ENCODE measurements around the gene SFT2D1. TPM values are rescaled to one million over a fixed set of nuclear protein-coding genes. Genes with fewer than 3 reads are reported as not detected.
A peak's percentile ranks its signal among the peaks of the same experiment; 100 is the strongest.
"Not testable (repeated sequence)": the region's sequence is repeated elsewhere in the genome, so short reads cannot be mapped to it uniquely, and the experiment has no call there.

SFT2D1 gene
- 62.4 and 105 TPM in 2 replicates for total RNA-seq

DNA sequence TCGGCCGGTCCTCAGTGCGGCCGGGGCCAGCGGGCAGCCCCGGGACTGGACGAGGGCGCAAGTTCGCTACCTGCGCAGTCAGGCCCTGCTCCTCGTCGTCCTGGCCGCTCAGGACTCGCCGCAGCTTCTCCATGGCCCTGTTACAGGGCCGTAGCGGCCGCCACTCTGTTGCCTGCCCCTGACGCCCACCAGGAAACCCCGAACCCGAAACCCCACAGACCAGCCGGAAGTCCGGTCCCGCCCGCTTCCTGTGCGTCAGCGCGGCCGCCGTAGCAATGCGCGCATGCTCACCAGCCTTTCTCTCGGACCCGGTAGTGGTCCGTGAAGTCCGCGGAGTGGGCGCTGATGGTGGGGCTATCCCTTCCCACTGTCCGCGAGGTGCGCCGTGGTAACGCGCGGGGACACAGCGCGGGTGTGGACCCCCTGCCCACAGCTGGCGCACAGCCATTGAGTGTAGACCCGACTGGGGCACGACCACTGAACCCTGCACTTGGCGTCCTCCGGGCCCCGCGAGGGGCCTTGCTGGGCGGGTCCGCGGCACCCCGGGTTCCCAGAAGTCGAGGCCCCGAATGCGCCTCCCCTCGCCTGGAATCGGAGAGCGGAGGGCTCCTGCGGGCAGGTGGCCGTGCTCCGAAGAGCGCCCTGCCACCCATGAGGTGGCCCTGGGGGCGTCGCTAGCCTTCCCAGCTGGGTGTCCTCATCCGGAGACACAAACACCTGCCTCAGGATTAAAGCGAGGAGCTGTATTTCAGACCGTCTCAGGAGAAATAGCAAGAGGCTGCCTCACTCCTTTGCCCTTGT lies at the start of gene SFT2D1:
TSS of gene SFT2D1 (minus strand) at position 197 of the 801 bp plus-strand sequence. CDS start at position 133, 64 bp downstream.
- TF ChIP-seq, protein P1, sequence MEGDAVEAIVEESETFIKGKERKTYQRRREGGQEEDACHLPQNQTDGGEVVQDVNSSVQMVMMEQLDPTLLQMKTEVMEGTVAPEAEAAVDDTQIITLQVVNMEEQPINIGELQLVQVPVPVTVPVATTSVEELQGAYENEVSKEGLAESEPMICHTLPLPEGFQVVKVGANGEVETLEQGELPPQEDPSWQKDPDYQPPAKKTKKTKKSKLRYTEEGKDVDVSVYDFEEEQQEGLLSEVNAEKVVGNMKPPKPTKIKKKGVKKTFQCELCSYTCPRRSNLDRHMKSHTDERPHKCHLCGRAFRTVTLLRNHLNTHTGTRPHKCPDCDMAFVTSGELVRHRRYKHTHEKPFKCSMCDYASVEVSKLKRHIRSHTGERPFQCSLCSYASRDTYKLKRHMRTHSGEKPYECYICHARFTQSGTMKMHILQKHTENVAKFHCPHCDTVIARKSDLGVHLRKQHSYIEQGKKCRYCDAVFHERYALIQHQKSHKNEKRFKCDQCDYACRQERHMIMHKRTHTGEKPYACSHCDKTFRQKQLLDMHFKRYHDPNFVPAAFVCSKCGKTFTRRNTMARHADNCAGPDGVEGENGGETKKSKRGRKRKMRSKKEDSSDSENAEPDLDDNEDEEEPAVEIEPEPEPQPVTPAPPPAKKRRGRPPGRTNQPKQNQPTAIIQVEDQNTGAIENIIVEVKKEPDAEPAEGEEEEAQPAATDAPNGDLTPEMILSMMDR (conservative IDR thresholded peaks at IDR 0.05; ENCODE audit: low read depth, low read length), result no peak
- peak within 1 kb of the TSS; percentile 94 for H3K4me3 ChIP-seq (ENCODE audit: low read depth, low read length)
- DNase-seq (ENCODE audit: low read depth), result no peak

DNA sequence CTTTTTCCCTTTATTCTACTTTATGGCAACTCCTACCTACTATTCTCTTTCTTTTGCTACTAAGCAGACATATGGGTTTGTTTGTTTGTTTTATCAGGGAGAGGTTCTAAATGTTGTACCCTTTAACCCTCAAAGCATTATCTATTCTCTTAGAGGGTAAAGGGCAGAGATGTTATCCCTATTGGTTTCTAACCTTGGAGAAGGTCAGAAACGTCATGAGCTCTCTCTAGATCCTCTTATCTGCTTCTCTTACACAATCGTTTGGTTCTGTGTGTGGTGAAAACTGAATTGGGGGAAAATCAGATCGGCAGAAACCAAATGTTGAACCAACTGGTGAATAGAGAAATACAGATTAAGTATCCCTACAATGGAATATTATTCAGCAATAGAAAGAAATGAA lies 46.8 kb upstream of the SFT2D1 start:
- no peak for DNase-seq (ENCODE audit: low read depth)
- no peak overlapping the region for H3K4me3 ChIP-seq (ENCODE audit: low read depth, low read length)
- TF ChIP-seq, protein P1 (conservative IDR thresholded peaks at IDR 0.05; ENCODE audit: low read depth, low read length), result no peak

DNA sequence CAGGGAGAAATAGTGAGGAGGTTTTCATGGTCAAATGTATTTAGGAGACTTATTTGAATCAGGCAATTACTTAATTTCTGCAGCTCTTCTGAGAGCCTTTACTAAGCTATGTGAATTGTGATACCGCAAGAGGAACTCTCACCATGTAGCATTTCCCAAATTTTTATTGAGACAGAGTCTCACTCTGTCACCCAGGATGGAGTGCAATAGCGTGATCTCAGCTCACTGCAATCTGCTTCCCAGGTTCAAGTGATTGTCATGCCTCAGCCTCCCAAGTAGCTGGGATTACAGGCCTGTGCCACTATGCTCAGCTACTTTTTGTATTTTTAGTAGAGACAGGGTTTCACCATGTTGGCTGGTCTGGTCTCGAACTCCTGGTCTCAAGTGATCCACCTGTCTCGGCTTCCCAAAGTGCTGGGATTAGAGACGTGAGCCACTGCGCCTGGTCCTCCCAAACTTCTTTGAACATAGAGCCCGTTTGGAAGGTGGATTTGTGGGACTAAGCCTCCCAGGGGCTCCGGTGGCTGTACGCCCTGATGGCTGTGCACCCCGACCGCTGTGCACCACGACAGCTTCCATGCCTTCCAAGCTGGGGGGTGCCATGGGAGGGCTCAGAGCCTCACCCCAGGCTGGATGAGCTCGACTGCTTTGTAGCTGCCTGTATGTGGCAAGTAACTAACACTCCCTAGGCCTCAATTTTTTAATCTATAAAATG lies 46.1 kb upstream of the SFT2D1 start:
- TF ChIP-seq, protein P1 (conservative IDR thresholded peaks at IDR 0.05; ENCODE audit: low read depth, low read length), result no peak
- H3K4me3 ChIP-seq (ENCODE audit: low read depth, low read length), result no peak overlapping the region
- no peak for DNase-seq (ENCODE audit: low read depth)

DNA sequence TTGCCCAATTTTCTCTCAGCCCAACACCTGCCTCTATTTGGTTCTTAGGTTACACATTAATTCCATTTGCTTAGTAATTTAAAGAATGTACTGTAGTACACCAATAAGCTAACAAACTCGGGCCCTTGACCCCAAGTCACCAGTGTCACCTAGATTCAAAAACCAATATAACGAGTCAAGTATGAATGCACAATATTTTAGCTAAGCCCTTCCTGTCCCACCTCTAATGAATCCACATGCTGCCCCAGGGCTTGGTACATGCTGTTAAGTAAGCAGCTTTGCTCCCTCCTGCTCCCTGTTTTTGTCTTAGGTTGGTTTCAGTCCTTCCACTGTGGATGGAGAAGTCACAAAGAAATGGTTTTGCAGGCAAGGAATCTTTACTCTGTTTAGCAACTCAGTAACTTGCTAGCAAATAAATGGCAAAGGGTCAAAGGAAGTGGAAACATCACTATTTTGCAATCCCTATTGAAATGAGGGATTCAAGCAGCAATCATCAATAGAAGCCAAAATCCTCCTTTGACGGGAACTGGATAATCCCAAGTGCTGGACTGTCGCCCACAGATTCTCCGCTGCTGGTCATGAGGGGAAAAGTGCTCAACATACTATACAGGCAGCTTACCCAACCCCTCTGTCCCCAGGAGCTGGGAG lies 45.4 kb upstream of the SFT2D1 start:
- peak; percentile 55 for DNase-seq (ENCODE audit: low read depth)
- TF ChIP-seq, protein P1 (conservative IDR thresholded peaks at IDR 0.05; ENCODE audit: low read depth, low read length), result no peak

DNA sequence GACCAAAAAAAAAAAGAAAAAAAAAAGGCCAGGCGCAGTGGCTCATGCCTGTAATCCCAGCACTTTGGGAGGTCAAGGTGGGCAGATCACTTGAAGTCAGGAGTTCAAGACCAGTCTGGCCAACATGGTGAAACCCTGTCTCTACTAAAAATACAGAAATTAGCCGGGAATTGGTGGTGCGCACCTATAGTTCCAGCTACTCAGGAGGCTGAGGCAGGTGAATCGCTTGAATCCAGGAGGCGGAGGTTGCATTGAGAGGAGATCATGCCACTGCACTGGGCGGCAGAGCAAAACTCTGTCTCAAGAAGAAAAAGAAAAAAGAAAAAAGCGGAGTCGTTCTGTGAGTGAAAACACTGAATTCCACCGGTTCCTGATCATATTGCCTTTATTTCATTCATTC lies 44.8 kb upstream of the SFT2D1 start:
- DNase-seq (ENCODE audit: low read depth), result not testable (repeated sequence)

More for the DNA sequence above, 45.4 kb upstream of the SFT2D1 start:
- H3K4me3 ChIP-seq (ENCODE audit: low read depth, low read length), result no peak overlapping the region

DNA sequence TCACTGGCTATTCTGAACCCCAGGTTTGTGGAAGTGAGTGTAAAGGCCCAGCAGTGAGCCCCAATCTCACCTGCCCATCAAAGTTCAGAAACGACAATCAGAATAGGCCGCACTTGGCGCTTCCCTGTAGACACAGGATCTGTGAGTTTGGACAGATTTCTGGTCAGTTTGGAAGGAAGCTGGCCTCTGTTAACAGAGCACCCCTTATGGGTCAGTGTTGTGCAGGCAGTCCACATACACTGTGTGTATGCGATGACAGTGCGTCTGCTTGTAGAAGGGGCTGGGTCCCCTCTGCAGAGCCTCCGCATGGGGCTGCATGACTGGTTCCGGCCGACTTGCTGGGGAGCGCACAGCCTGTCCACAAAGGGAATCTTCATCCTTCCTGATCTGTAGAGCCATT lies 43.8 kb upstream of the SFT2D1 start:
- no peak for DNase-seq (ENCODE audit: low read depth)
- TF ChIP-seq, protein P1 (conservative IDR thresholded peaks at IDR 0.05; ENCODE audit: low read depth, low read length), result no peak
- no peak overlapping the region for H3K4me3 ChIP-seq (ENCODE audit: low read depth, low read length)

More for the DNA sequence above, 44.8 kb upstream of the SFT2D1 start:
- not testable (repeated sequence) for H3K4me3 ChIP-seq (ENCODE audit: low read depth, low read length)

DNA sequence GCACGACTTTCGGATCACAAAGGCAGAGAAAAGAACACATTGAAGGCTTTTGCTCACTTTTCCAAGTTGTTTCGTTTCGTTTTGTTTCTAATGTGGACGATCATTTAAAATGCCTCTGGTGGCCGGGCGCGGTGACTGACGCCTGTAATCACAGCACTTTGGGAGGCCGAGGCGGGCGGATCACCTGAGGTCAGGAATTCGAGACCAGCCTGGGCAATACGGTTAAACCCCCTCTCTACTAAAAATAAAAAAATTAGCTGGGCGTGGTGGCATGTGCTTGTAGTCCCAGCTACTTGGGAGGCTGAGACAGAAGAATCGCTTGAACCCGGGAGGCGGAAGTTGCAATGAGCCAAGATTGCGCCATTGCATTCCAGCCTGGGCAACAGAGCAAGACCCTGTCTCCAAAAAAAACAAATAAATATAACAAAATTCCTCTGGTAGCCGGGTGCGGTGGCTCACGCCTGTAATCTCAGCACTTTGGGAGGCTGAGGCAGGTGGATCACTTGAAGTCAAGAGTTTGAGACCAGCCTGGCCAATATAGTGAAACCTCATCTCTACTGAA lies 41.5 kb upstream of the SFT2D1 start:
- peak overlapping the region; percentile 86 for H3K4me3 ChIP-seq (ENCODE audit: low read depth, low read length)
- not testable (repeated sequence) for DNase-seq (ENCODE audit: low read depth)
- TF ChIP-seq, protein P1 (conservative IDR thresholded peaks at IDR 0.05; ENCODE audit: low read depth, low read length), result peak; percentile 13
